ENCODE results near the gene ARHGAP9.

The ARHGAP9 gene

DNA sequence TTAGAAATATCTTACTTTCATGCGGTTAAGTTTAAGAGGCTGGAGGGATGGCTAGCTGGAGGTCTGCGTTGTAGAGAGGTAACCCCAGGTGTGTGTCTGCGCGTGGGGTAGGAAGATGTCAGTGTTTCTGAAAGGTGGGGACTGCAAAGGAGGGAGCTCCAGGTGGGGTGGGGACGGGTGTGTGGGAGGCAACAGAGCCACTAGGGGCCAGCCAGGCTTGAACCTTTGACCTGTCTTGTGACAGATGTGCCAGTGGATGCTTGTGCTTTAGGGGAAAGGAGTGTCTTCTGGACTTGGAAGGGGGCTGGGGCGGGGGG, 19.2 kb downstream of the ARHGAP9 start (continued):
- TF ChIP-seq RBAK (tag by site-specific recombination; IDR thresholded peaks at IDR 0.05): no peak
- no peak for TF ChIP-seq ZNF112 (tag by site-specific recombination; IDR thresholded peaks at IDR 0.05)
- TF ChIP-seq GLIS2 (tag by site-specific recombination; IDR thresholded peaks at IDR 0.05): peak; percentile 75; the same call in 1 of the 2 replicates
- TF ChIP-seq, protein P1, sequence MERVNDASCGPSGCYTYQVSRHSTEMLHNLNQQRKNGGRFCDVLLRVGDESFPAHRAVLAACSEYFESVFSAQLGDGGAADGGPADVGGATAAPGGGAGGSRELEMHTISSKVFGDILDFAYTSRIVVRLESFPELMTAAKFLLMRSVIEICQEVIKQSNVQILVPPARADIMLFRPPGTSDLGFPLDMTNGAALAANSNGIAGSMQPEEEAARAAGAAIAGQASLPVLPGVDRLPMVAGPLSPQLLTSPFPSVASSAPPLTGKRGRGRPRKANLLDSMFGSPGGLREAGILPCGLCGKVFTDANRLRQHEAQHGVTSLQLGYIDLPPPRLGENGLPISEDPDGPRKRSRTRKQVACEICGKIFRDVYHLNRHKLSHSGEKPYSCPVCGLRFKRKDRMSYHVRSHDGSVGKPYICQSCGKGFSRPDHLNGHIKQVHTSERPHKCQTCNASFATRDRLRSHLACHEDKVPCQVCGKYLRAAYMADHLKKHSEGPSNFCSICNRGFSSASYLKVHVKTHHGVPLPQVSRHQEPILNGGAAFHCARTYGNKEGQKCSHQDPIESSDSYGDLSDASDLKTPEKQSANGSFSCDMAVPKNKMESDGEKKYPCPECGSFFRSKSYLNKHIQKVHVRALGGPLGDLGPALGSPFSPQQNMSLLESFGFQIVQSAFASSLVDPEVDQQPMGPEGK (tag by site-specific recombination; IDR thresholded peaks at IDR 0.05): peak; percentile 9; the same call in 1 of the 2 replicates
- TF ChIP-seq ZNF555 (tag by site-specific recombination; conservative IDR thresholded peaks at IDR 0.05): no peak
- TF ChIP-seq ZNF629 (tag by site-specific recombination; IDR thresholded peaks at IDR 0.05): no peak
- TF ChIP-seq ZNF391 (tag by site-specific recombination; IDR thresholded peaks at IDR 0.05; ENCODE audit: borderline replicate concordance, low read depth): no peak
- no peak for TF ChIP-seq ZNF473 (tag by site-specific recombination; IDR thresholded peaks at IDR 0.05)
- TF ChIP-seq BCL11A (tag by site-specific recombination; IDR thresholded peaks at IDR 0.05; ENCODE audit: low read depth): peak; percentile 83
- TF ChIP-seq KLF9 (tag by site-specific recombination; IDR thresholded peaks at IDR 0.05; ENCODE audit: low read depth): no peak
- TF ChIP-seq, protein P2, sequence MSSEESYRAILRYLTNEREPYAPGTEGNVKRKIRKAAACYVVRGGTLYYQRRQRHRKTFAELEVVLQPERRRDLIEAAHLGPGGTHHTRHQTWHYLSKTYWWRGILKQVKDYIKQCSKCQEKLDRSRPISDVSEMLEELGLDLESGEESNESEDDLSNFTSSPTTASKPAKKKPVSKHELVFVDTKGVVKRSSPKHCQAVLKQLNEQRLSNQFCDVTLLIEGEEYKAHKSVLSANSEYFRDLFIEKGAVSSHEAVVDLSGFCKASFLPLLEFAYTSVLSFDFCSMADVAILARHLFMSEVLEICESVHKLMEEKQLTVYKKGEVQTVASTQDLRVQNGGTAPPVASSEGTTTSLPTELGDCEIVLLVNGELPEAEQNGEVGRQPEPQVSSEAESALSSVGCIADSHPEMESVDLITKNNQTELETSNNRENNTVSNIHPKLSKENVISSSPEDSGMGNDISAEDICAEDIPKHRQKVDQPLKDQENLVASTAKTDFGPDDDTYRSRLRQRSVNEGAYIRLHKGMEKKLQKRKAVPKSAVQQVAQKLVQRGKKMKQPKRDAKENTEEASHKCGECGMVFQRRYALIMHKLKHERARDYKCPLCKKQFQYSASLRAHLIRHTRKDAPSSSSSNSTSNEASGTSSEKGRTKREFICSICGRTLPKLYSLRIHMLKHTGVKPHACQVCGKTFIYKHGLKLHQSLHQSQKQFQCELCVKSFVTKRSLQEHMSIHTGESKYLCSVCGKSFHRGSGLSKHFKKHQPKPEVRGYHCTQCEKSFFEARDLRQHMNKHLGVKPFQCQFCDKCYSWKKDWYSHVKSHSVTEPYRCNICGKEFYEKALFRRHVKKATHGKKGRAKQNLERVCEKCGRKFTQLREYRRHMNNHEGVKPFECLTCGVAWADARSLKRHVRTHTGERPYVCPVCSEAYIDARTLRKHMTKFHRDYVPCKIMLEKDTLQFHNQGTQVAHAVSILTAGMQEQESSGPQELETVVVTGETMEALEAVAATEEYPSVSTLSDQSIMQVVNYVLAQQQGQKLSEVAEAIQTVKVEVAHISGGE (tag by site-specific recombination; conservative IDR thresholded peaks at IDR 0.05; ENCODE audit: low read depth): peak; percentile 73
- TF ChIP-seq, protein P3, sequence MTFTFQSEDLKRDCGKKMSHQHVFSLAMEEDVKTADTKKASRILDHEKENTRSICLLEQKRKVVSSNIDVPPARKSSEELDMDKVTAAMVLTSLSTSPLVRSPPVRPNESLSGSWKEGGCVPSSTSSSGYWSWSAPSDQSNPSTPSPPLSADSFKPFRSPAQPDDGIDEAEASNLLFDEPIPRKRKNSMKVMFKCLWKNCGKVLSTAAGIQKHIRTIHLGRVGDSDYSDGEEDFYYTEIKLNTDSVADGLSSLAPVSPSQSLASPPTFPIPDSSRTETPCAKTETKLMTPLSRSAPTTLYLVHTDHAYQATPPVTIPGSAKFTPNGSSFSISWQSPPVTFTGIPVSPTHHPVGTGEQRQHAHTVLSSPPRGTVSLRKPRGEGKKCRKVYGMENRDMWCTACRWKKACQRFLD (tag by site-specific recombination; IDR thresholded peaks at IDR 0.05): no peak
- no peak for TF ChIP-seq ZNF664 (tag by site-specific recombination; IDR thresholded peaks at IDR 0.05)
- no peak for TF ChIP-seq GLI4 (tag by site-specific recombination; IDR thresholded peaks at IDR 0.05)
- TF ChIP-seq IKZF3 (tag by site-specific recombination; IDR thresholded peaks at IDR 0.05): no peak
- no peak for TF ChIP-seq ZNF596 (tag by site-specific recombination; IDR thresholded peaks at IDR 0.05)
- TF ChIP-seq, protein P4, sequence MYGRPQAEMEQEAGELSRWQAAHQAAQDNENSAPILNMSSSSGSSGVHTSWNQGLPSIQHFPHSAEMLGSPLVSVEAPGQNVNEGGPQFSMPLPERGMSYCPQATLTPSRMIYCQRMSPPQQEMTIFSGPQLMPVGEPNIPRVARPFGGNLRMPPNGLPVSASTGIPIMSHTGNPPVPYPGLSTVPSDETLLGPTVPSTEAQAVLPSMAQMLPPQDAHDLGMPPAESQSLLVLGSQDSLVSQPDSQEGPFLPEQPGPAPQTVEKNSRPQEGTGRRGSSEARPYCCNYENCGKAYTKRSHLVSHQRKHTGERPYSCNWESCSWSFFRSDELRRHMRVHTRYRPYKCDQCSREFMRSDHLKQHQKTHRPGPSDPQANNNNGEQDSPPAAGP (tag by site-specific recombination; IDR thresholded peaks at IDR 0.05): 0 out of 2 replicates have a peak, but pooled peaks have one; percentile 8
- TF ChIP-seq ZNF133 (tag by site-specific recombination; IDR thresholded peaks at IDR 0.05): no peak
- TF ChIP-seq ZNF785 (tag by site-specific recombination; IDR thresholded peaks at IDR 0.05): no peak
- TF ChIP-seq KLF8 (tag by site-specific recombination; IDR thresholded peaks at IDR 0.05): peak; percentile 63
- no peak for TF ChIP-seq ZNF175 (tag by site-specific recombination; IDR thresholded peaks at IDR 0.05)
- TF ChIP-seq ZNF501 (tag by site-specific recombination; IDR thresholded peaks at IDR 0.05): no peak
- TF ChIP-seq, protein P5, sequence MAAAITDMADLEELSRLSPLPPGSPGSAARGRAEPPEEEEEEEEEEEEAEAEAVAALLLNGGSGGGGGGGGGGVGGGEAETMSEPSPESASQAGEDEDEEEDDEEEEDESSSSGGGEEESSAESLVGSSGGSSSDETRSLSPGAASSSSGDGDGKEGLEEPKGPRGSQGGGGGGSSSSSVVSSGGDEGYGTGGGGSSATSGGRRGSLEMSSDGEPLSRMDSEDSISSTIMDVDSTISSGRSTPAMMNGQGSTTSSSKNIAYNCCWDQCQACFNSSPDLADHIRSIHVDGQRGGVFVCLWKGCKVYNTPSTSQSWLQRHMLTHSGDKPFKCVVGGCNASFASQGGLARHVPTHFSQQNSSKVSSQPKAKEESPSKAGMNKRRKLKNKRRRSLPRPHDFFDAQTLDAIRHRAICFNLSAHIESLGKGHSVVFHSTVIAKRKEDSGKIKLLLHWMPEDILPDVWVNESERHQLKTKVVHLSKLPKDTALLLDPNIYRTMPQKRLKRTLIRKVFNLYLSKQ (tag by site-specific recombination; IDR thresholded peaks at IDR 0.05; ENCODE audit: borderline replicate concordance): no peak
- no peak for TF ChIP-seq ZNF600 (tag by site-specific recombination; IDR thresholded peaks at IDR 0.05)
- no peak for TF ChIP-seq ZNF140 (tag by site-specific recombination; IDR thresholded peaks at IDR 0.05)
- no peak for TF ChIP-seq ZNF354C (tag by site-specific recombination; IDR thresholded peaks at IDR 0.05; ENCODE audit: borderline replicate concordance, low read depth)
- no peak for TF ChIP-seq HOXA7 (CRISPR knock-in tag; IDR thresholded peaks at IDR 0.05; ENCODE audit: borderline replicate concordance)
- no peak for TF ChIP-seq ZNF121 (tag by site-specific recombination; IDR thresholded peaks at IDR 0.05)
- TF ChIP-seq ZNF404 (tag by site-specific recombination; IDR thresholded peaks at IDR 0.05): no peak
- TF ChIP-seq ZNF2 (tag by site-specific recombination; IDR thresholded peaks at IDR 0.05): no peak
- TF ChIP-seq, protein P6, sequence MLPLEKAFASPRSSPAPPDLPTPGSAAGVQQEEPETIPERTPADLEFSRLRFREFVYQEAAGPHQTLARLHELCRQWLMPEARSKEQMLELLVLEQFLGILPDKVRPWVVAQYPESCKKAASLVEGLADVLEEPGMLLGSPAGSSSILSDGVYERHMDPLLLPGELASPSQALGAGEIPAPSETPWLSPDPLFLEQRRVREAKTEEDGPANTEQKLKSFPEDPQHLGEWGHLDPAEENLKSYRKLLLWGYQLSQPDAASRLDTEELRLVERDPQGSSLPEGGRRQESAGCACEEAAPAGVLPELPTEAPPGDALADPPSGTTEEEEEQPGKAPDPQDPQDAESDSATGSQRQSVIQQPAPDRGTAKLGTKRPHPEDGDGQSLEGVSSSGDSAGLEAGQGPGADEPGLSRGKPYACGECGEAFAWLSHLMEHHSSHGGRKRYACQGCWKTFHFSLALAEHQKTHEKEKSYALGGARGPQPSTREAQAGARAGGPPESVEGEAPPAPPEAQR (tag by site-specific recombination; IDR thresholded peaks at IDR 0.05): no peak
- TF ChIP-seq ZNF184 (tag by site-specific recombination; IDR thresholded peaks at IDR 0.05): no peak

Measured in HEK293 (cell line).